ENCODE results near the gene SLC35A3. TPM values are rescaled to one million over a fixed set of nuclear protein-coding genes. Genes with fewer than 3 reads are reported as not detected.

The SLC35A3 gene
- total and polyA plus RNA-seq, 10 donors, result 7.2 to 26.5 (median 22.0) TPM

- Histone ChIP-seq H3K4me3 (no peak overlapping the region), H3K27ac (peak overlapping the region in 2 of 8 donors; percentile 8 to 24), H3K36me3 (peaks cover 0 to 98% (median 73%) of the 10 kb centered on the region in 6 donors), H3K9me3 (no peaks in the 10 kb centered on the region), H3K27me3 (replicated peaks in 1 of 7) (no peaks in the 10 kb centered on the region), H3K4me1 (peaks cover 0 to 18% (median 8%) of the 10 kb centered on the region in 6 donors)
- no peak for TF ChIP-seq POLR2A (IDR thresholded peaks at IDR 0.05)
- TF ChIP-seq POLR2AphosphoS5 (IDR thresholded peaks at IDR 0.05), result peak in 1 of 3 donors; percentile 11
- intact Hi-C loops (cut with DNase I; ENCODE audit: low total_unique reads), result no loop called here
- no peak for DNase-seq
- 73 to 81% (median 80%) methylated on average over 5 of the region's 5 CpGs for whole genome bisulfite sequencing, 5 donors
These were observed 107.7 kb downstream of the SLC35A3 start for GRCh38 chr1:100077531-100077930.

DNA sequence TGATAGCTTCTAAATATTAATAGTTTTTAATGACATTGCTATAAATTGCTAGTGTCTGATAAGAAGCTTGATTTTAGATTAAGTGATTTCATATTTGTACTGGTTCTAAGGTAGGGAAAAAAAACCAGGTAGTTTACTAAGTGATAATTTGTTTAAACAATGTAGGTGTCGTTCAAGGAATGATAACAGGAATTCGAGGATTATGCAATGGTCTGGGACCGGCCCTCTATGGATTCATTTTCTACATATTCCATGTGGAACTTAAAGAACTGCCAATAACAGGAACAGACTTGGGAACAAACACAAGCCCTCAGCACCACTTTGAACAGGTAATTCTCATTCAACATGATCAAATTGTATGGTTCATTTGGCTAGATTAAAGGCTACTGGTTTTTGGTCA, 110.5 kb downstream of the SLC35A3 start:
- Histone ChIP-seq H3K27ac (no peak overlapping the region), H3K4me3 (no peak overlapping the region), H3K36me3 (peaks cover 0 to 98% (median 65%) of the 10 kb centered on the region in 6 donors), H3K9me3 (no peaks in the 10 kb centered on the region), H3K4me1 (peaks cover 0 to 12% (median 2%) of the 10 kb centered on the region in 6 donors), H3K27me3 (replicated peaks in 1 of 7) (no peaks in the 10 kb centered on the region)
- WGBS, 5 donors, result 85 to 96% (median 90%) methylated on average over 3 of the region's 3 CpGs
- no peak for DNase-seq
- no peak for TF ChIP-seq POLR2A (IDR thresholded peaks at IDR 0.05)
- intact Hi-C loops (cut with DNase I; ENCODE audit: low total_unique reads), result no loop called here

Small RNAs within 50 kb of the gene (small RNA-seq; reads per million reads assigned to genes)
- 0 reads per million in 4 donors for gene RNU6-1318P
- gene RNU6-750P, result 0 reads per million in 4 donors

Other genes with a start within 250 kb of the SLC35A3 start
- gene FRRS1, start 203.4 kb upstream of the SLC35A3 start, total RNA-seq, result 1 to 10 TPM; 2.5 to 7.3 (median 5.4) TPM
- under 1 TPM; 0.13 to 0.99 (median 0.18) TPM for gene FRRS1, start 203.4 kb upstream of the SLC35A3 start, polyA plus RNA-seq
- gene AGL, start 119.6 kb upstream of the SLC35A3 start, total RNA-seq, result 10 to 100 TPM; 14.3 to 28.1 (median 19.4) TPM
- gene AGL, start 119.6 kb upstream of the SLC35A3 start, polyA plus RNA-seq, result 1 to 10 TPM; 6.3 to 8.6 (median 6.6) TPM
- gene SASS6, start 162.9 kb downstream of the SLC35A3 start, total RNA-seq, result 1 to 10 TPM; 3.7 to 9.2 (median 4.6) TPM
- 1 to 10 TPM; 2.7 to 3.1 (median 2.8) TPM for gene SASS6, start 162.9 kb downstream of the SLC35A3 start, polyA plus RNA-seq
- gene TRMT13, start 163.2 kb downstream of the SLC35A3 start, total RNA-seq, result 10 to 100 TPM; 20.9 to 37.6 (median 27.9) TPM
- 10 to 100 TPM; 14.0 to 15.0 (median 14.3) TPM for gene TRMT13, start 163.2 kb downstream of the SLC35A3 start, polyA plus RNA-seq
- gene LRRC39, start 208.3 kb downstream of the SLC35A3 start, total RNA-seq, result 1 to 10 TPM in 5 of 7 donors, under 1 TPM in 2; 0.51 to 2.2 (median 1.1) TPM
- 1 to 10 TPM in 2 of 3 donors, under 1 TPM in 1; 0.96 to 3.1 (median 1.5) TPM for gene LRRC39, start 208.3 kb downstream of the SLC35A3 start, polyA plus RNA-seq